MCF 10A (cell line): ENCODE data around the gene APOLD1. TPM values are rescaled to one million over a fixed set of nuclear protein-coding genes. Genes with fewer than 3 reads are reported as not detected.

Experiments used
- BruUV-seq: library from RNA; stranded (reverse); fragments of 400-500 nt; replicated peaks from 2 replicates; lab custom pipeline; 2021; lab: Mats Ljungman, UMichigan
- CTCF ChIA-PET: fragments of 300-600 bp; sonication (Branson Sonifier 250); formaldehyde crosslinking; extraction: SDS; loops from one replicate; lab custom pipeline; 2021; ENCODE audit warnings: antibody characterized with exemption, inconsistent platforms; lab: Yijun Ruan, JAX
- POLR2A ChIA-PET: fragments of 300-600, 350-650 bp; sonication (Branson Sonifier 250); formaldehyde crosslinking; extraction: SDS; loops from one replicate; lab custom pipeline; 2020; ENCODE audit warnings: antibody characterized with exemption, inconsistent platforms; lab: Yijun Ruan, JAX
- DNase-seq: peaks from one replicate; pipeline ENCODE4 v3.0.0-alpha.2; 2018; ENCODE audit not compliant: unreplicated experiment
- H3K27ac Mint-ChIP-seq: one replicate; pipeline ENCODE4 v1.8.0; 2022; ENCODE audit warnings: mild to moderate bottlenecking, low read depth, mixed read lengths; ENCODE audit not compliant: unreplicated experiment
- H3K27me3 Mint-ChIP-seq: one replicate; pipeline ENCODE4 v1.8.0; 2022; ENCODE audit warnings: mixed read lengths; ENCODE audit not compliant: insufficient read depth, unreplicated experiment
- H3K36me3 Mint-ChIP-seq: one replicate; pipeline ENCODE4 v1.8.0; 2022; ENCODE audit warnings: mild to moderate bottlenecking, moderate library complexity, mixed read lengths; ENCODE audit not compliant: insufficient read depth, unreplicated experiment
- H3K4me1 Mint-ChIP-seq: one replicate; pipeline ENCODE4 v1.8.0; 2022; ENCODE audit warnings: mixed read lengths; ENCODE audit not compliant: insufficient read depth, unreplicated experiment
- H3K4me3 Mint-ChIP-seq: one replicate; pipeline ENCODE4 v1.8.0; 2022; ENCODE audit warnings: mild to moderate bottlenecking, moderate library complexity, mixed read lengths; ENCODE audit not compliant: unreplicated experiment
- H3K9me3 Mint-ChIP-seq: one replicate; pipeline ENCODE4 v1.8.0; 2022; ENCODE audit warnings: mixed read lengths; ENCODE audit not compliant: unreplicated experiment
- intact Hi-C: fragments of 100-400 bp; cut with micrococcal nuclease; formaldehyde crosslinking; loops from 2 replicates; pipeline ENCODE4 v1.14.1; 2022
- microRNA-seq: library from miRNA; unstranded; fragments of <30 nt; microRNA quantifications from one replicate; pipeline ENCODE4 v1.2.0, GENCODE V29; 2022
- total RNA-seq: library from RNA; stranded (reverse); gene quantifications from 2 replicates; pipeline ENCODE4 v1.2.3, GENCODE V29; 2022
- TF ChIP-seq, protein P1 (sequence below): fragments of 200-600 bp; IDR thresholded peaks from one replicate; pipeline ENCODE4 v1.8.0; 2022; ENCODE audit warnings: antibody characterized with exemption, mild to moderate bottlenecking; ENCODE audit not compliant: unreplicated experiment

Gene APOLD1
- total RNA-seq, 1 experiment from 2014 or later = 8.0 TPM

DNA sequence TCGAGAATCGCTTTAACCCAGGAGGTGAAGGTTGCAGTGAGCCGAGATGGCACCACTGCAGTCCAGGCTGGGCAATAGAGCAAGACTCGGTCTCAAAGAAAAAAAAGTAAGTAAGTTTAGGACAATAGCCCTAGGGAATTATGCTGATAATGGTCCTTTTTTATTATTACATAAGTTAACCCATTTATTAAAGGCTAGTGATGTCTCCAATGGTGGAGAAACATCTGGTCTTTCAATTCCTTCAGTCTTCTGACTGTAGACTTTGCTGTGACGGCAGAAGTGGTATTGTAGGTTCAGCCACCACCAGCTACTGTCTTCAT is 55.1 kb downstream of the APOLD1 start:
- BruUV-seq = no TSS peak
- no peak overlapping the region for H3K4me3 Mint-ChIP-seq
- H3K27ac Mint-ChIP-seq = no peak overlapping the region
- TF ChIP-seq, protein P1, sequence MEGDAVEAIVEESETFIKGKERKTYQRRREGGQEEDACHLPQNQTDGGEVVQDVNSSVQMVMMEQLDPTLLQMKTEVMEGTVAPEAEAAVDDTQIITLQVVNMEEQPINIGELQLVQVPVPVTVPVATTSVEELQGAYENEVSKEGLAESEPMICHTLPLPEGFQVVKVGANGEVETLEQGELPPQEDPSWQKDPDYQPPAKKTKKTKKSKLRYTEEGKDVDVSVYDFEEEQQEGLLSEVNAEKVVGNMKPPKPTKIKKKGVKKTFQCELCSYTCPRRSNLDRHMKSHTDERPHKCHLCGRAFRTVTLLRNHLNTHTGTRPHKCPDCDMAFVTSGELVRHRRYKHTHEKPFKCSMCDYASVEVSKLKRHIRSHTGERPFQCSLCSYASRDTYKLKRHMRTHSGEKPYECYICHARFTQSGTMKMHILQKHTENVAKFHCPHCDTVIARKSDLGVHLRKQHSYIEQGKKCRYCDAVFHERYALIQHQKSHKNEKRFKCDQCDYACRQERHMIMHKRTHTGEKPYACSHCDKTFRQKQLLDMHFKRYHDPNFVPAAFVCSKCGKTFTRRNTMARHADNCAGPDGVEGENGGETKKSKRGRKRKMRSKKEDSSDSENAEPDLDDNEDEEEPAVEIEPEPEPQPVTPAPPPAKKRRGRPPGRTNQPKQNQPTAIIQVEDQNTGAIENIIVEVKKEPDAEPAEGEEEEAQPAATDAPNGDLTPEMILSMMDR = no peak
- intact Hi-C loops = no loop called here
- H3K4me1 Mint-ChIP-seq = peaks cover 45% of the 10 kb centered on the region
- peaks cover 18% of the 10 kb centered on the region for H3K36me3 Mint-ChIP-seq
- no peak for DNase-seq
- H3K9me3 Mint-ChIP-seq = no peaks in the 10 kb centered on the region
- H3K27me3 Mint-ChIP-seq = no peaks in the 10 kb centered on the region
- ChIA-PET POLR2A (interaction anchor here (0.6 to 1.2 kb wide), 2 partner anchors 51 to 289 kb away, joined by 4 to 5 read pairs; partner anchors contain the start of gene GPRC5A), CTCF (interaction anchor here (0.6 to 1.5 kb wide), 4 partner anchors 21 to 287 kb away, joined by 3 to 7 read pairs (median 4); partner anchors contain the start of gene DDX47)

Small RNAs within 50 kb of the gene (microRNA-seq; reads per million reads assigned to microRNA genes)
- not detected for gene MIR613

Other genes starting within 250 kb of the APOLD1 start
- gene DUSP16, start 222.8 kb upstream of the APOLD1 start, total RNA-seq = 18.9 and 20.7 TPM in 2 replicates
- gene CREBL2, start 173.8 kb upstream of the APOLD1 start, total RNA-seq = 17.4 and 22.5 TPM in 2 replicates
- gene GPR19, start 89.5 kb upstream of the APOLD1 start, total RNA-seq = 0.93 TPM in 1 of 2 replicates, not detected in the other
- 33.9 and 41.6 TPM in 2 replicates for gene CDKN1B, start 68.3 kb upstream of the APOLD1 start, total RNA-seq
- gene DDX47, start 27.7 kb downstream of the APOLD1 start, total RNA-seq = 47.0 and 47.7 TPM in 2 replicates
- gene GPRC5A, start 105.9 kb downstream of the APOLD1 start, total RNA-seq = 24.1 and 42.1 TPM in 2 replicates
- not detected in 2 replicates for gene GPRC5D, start 166.5 kb downstream of the APOLD1 start, total RNA-seq
- gene HEBP1, start 214.6 kb downstream of the APOLD1 start, total RNA-seq = 30.8 and 31.2 TPM in 2 replicates